ENCODE data around the gene STRAP. TPM values are rescaled to one million over a fixed set of nuclear protein-coding genes. Genes with fewer than 3 reads are reported as not detected.

Gene STRAP
- polyA plus RNA-seq, 1 of the 3 experiments (the other 2 are of a cell fraction), result 85.6 TPM

GRCh38 chr12:15853877-15854276 lies 28.3 kb upstream of the STRAP start:
- Histone ChIP-seq H4K20me1 (ENCODE audit: insufficient read depth) (no peaks in the 10 kb centered on the region), H3K4me2 (no peak overlapping the region), H2AFZ (ENCODE audit: low read depth) (no peak overlapping the region), H3K27ac (ENCODE audit: low read depth in 2 of 2, low read length in 1 of 2) (no peak overlapping the region), H3K9me2 (no peaks in the 10 kb centered on the region), H3K79me2 (ENCODE audit: insufficient read depth) (no peaks in the 10 kb centered on the region), H3K9ac (no peak overlapping the region), H3K36me3 (replicated peaks in 1 of 2; ENCODE audit: control insufficient read depth in 1 of 2, insufficient read depth in 2 of 2, low read length in 1 of 2) (no peaks in the 10 kb centered on the region), H3K4me3 (ENCODE audit: low read depth in 2 of 2, low read length in 1 of 2) (no peak overlapping the region), H3F3A (replicated peaks; ENCODE audit: insufficient read depth) (peaks cover 7% of the 10 kb centered on the region), H3K27me3 (ENCODE audit: insufficient read depth) (no peaks in the 10 kb centered on the region), H3K4me1 (ENCODE audit: control insufficient read depth in 1 of 2, insufficient read depth in 2 of 2, low read depth in 1 of 2, low read length in 1 of 2) (peaks cover 0 to 9% of the 10 kb centered on the region in 2 experiments; a peak in 1 of 4 replicates), H3K9me3 (no peaks in the 10 kb centered on the region)
- ChIA-PET POLR2A (no interaction called here), CTCF (interaction anchor here (1.0 to 5.6 kb wide), 2 partner anchors 264 to 322 kb away, joined by 3 to 98 read pairs; no protein-coding TSS in a partner anchor)
- TF ChIP-seq FOXM1 (IDR thresholded peaks at IDR 0.05; ENCODE audit: low read depth), result no peak
- TF ChIP-seq ELF1 (IDR thresholded peaks at IDR 0.05), result no peak
- no peak for TF ChIP-seq USF2 (IDR thresholded peaks at IDR 0.05; ENCODE audit: borderline replicate concordance, low read depth, low read length)
- TF ChIP-seq RFX5 (IDR thresholded peaks at IDR 0.05; ENCODE audit: low read length), result no peak
- TF ChIP-seq SIN3A (IDR thresholded peaks at IDR 0.05; ENCODE audit: borderline replicate concordance, low read depth, low read length), result no peak
- TF ChIP-seq EZH2phosphoT487 (IDR thresholded peaks at IDR 0.05; ENCODE audit: borderline replicate concordance, low read depth), result no peak
- TF ChIP-seq EP300 (IDR thresholded peaks at IDR 0.05; ENCODE audit: borderline replicate concordance in 1 of 2, low read depth in 1 of 2, low read length in 1 of 2), result no peak
- WGBS (ENCODE audit: low lambda C conversion rate), result 72% methylated on average over 4 of the region's 4 CpGs
- no peak for DNase-seq

GRCh38 chr12:15854916-15855315 lies 27.3 kb upstream of the STRAP start:
- H3K79me2 ChIP-seq (ENCODE audit: insufficient read depth), result no peaks in the 10 kb centered on the region
- H3K4me3 ChIP-seq (ENCODE audit: low read depth in 2 of 2, low read length in 1 of 2), result no peak overlapping the region
- peaks cover 7% of the 10 kb centered on the region for H3F3A ChIP-seq (replicated peaks; ENCODE audit: insufficient read depth)
- CTCF ChIA-PET, result interaction anchor here (0.7 to 5.6 kb wide), 14 partner anchors 11 to 634 kb away, joined by 3 to 98 read pairs (median 4); partner anchors contain the start of gene RERG
- POLR2A ChIA-PET, result no interaction called here
- no peak overlapping the region for H3K4me2 ChIP-seq
- WGBS (ENCODE audit: low lambda C conversion rate), result 79% methylated on average over 1 of the region's 1 CpG
- DNase-seq, result no peak
- no peaks in the 10 kb centered on the region for H4K20me1 ChIP-seq (ENCODE audit: insufficient read depth)
- no peak overlapping the region for H3K27ac ChIP-seq (ENCODE audit: low read depth in 2 of 2, low read length in 1 of 2)
- H3K9me3 ChIP-seq, result no peaks in the 10 kb centered on the region
- H3K4me1 ChIP-seq (ENCODE audit: control insufficient read depth in 1 of 2, insufficient read depth in 2 of 2, low read depth in 1 of 2, low read length in 1 of 2), result peaks cover 0 to 9% of the 10 kb centered on the region in 2 experiments; a peak in 1 of 4 replicates
- H3K36me3 ChIP-seq (replicated peaks in 1 of 2; ENCODE audit: control insufficient read depth in 1 of 2, insufficient read depth in 2 of 2, low read length in 1 of 2), result no peaks in the 10 kb centered on the region
- no peaks in the 10 kb centered on the region for H3K27me3 ChIP-seq (ENCODE audit: insufficient read depth)
- H3K9ac ChIP-seq, result no peak overlapping the region
- H3K9me2 ChIP-seq, result no peaks in the 10 kb centered on the region
- TF ChIP-seq EZH2phosphoT487 (IDR thresholded peaks at IDR 0.05; ENCODE audit: borderline replicate concordance, low read depth) (no peak), MEF2A (IDR thresholded peaks at IDR 0.05; ENCODE audit: borderline replicate concordance, low read depth) (no peak), GABPA (IDR thresholded peaks at IDR 0.05; ENCODE audit: low read depth) (no peak), REST (IDR thresholded peaks at IDR 0.05; ENCODE audit: low read depth, low read length) (no peak), GATA2 (CRISPR knock-in tag; IDR thresholded peaks at IDR 0.05) (no peak), MXI1 (IDR thresholded peaks at IDR 0.05; ENCODE audit: low read depth, low read length) (no peak), JUND (IDR thresholded peaks at IDR 0.05) (no peak), RFX5 (IDR thresholded peaks at IDR 0.05; ENCODE audit: low read length) (no peak), CHD2 (IDR thresholded peaks at IDR 0.05; ENCODE audit: low read length, partially characterized antibody) (no peak), TEAD4 (IDR thresholded peaks at IDR 0.05; ENCODE audit: borderline replicate concordance, insufficient read depth) (no peak)
- H2AFZ ChIP-seq (ENCODE audit: low read depth), result no peak overlapping the region

Data from SK-N-SH (cell line).